HG03378 (cell line): ENCODE data around the gene COX19.
A peak's percentile ranks its signal among the peaks of the same experiment; 100 is the strongest.

Source experiments
- ATAC-seq: cut with Tn5 transposase; IDR thresholded peaks from one replicate; pipeline ENCODE4 v1.9.1; 2021; ENCODE audit warnings: mild to moderate bottlenecking, moderate library complexity; ENCODE audit not compliant: unreplicated experiment

Gene COX19

DNA sequence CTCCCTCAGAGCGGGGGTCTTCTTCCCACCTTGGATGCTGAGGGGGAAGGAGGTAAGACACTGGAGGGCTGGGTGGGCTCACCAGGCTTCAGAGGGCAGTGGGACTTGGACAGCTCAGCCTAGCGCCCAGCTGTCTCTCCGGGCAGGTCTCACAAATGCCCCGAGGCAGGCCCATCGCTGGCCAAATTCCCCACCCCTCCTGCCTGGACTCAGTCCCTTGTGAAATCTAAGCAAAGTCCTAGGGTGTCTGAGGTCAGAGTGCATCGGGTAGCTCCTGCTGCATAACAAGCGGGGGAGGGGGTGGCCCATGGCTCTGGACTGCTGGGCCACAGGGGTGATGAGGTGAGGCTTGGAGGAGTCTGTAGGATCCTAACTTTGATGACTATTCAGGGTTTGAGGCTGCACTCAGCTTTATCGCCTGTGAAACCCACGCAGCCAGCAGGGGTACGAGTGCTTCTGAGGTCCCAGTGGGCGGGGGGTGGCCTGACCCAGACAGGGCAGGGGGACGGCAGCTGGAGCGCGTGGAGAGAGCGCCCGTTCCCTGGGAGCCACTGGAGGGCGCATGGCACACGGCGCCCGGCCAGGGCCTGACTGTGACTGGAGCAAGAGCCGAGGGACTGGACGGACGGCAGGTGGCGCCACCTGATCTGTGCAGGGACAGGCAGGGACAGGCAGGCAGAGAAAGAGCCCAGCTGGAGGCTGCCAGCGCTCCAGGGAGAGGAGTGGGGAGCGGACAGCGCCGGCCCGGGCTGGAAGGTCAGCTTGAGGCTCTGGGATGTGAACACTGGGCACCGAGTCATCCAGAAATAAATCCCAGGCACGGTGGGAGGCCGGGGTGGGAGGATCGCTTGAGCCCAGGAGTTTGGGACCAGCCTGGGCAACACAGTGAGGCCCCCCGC, 17.6 kb upstream of the COX19 start:
- ATAC-seq = peak; percentile 82

GRCh38 chr7:991729-992656, 16.6 kb upstream of the COX19 start:
- no peak for ATAC-seq

GRCh38 chr7:990933-991728, 15.8 kb upstream of the COX19 start:
- no peak for ATAC-seq

DNA sequence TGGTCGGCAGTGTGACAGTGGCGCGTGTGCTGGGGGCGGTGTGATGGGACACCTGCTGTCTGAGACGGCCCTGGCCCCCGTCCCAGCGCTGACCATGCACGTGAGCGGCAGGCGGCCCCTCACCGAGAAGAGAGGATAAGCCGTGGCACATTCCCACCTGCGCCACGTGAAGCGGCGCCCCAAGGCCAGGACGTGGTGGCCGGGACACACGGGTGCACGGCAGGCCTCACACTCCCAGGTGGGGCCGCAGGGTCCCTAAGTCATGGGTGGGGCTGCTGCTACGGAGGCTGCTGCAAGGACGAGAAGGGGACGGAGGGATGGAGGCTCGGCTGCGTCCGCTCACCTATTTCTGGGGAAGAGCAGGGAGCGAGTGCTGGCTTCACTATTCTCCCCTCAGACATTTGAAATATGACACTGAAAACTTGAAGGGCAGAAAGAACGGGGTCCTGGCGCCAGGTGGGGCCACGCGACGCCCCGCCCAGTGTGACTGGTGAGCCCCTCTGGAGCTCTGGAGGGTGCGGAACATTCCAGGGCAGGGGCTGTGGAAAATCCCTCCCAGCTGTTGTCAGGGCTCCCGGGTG, 15.1 kb upstream of the COX19 start:
- ATAC-seq = no peak

DNA sequence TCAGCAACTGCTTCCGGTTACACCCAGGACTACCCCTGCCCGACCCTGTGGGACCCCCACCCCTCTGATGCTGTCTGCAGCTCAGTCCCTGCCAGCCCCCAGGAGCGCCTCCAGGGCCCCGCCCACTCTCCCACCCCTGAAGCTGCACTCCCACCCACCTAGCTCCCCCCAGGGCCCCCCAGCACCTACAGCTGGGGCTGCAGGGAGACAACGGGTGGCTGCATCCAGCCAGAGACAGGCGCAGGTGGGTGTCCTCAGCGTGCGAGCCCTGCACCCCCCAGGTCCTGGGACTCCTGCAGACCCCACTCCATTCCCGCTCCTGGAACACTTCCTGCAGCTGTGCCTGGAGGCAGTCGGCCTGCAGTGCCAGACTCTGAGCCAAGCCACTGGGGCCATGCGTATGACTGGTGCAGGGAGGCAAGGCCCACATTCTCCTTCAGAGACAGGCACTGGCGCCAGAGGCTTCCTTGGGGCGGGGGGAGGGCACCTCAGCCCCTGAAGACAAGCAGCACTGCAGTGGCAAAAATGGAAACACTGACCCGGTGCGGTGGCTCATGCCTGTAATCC, 13.7 kb upstream of the COX19 start:
- no peak for ATAC-seq

DNA sequence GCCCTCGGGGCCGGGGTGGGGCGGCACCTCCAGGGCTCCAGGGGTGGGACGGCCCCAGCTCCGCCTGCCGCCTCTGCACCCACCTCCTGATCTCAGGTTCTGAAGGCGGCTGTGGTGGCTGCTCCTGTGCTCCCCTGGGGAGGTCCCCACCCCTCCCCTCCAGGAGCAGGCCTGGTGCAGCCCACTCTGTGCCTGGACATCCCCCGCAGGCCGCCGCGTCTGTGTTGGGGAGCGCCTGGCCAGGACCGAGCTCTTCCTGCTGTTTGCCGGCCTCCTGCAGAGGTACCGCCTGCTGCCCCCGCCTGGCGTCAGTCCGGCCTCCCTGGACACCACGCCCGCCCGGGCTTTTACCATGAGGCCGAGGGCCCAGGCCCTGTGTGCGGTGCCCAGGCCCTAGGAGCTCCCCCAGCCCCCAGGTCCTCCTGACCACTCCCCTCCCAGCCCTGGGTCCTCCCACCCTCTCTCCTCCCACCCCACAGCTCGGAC, 13.1 kb upstream of the COX19 start:
- no peak for ATAC-seq

DNA sequence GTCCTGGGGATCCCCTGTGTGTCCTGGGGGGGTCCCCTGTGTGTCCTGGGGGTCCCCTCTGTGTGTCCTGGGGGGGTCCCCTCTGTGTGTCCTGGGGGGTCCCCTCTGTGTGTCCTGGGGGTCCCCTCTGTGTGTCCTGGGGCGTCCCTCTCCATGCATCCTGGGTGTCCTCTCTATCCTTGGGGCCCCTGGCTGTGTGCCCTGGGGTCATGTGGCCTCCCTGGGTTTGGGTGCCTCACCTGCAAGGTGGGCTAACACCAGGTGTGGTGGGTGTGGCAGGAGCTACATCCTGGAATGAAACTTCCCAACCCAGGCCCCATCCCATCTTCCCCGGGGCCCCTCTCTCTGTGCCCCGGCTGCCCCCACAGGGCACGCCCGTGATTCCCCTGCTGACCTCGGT, 12.6 kb upstream of the COX19 start:
- no peak for ATAC-seq

DNA sequence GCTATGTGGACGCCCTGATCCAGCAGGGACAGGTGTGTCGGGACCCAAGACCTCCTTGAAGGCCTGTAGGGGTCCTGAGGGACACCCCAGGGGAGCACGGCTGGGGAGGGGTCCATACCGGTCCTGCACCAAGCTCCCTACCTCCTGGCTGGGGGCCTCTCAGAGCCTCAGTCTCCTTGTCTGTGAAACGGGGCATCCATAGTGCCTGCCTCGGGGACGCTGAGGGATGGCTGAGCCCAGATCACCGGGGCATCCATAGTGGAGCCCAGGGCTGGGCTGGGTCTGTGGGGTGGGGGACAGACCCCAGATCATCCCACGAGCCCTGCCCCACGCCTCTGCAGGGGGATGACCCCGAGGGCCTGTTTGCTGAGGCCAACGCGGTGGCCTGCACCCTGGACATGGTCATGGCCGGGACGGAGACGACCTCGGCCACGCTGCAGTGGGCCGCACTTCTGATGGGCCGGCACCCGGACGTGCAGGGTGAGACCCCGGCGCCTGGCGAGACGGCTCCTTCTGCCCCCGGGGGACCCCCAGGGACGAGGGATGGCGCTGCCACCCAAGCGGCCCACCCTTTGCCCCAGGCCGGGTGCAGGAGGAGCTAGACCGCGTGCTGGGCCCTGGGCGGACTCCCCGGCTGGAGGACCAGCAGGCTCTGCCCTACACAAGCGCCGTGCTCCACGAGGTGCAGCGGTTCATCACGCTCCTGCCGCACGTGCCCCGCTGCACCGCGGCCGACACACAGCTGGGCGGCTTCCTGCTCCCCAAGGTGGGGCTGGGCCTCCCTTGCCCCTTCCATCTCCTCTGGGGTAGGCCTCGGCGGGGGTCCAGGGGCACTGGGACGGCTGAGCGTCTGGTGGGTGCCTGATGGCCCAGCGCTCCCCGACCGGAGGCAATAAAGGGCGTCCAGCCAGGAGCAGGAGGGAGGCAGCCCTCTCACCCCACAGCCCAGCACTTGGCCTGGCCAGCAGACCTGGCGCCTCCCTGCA, 11.7 kb upstream of the COX19 start:
- ATAC-seq = no peak

DNA sequence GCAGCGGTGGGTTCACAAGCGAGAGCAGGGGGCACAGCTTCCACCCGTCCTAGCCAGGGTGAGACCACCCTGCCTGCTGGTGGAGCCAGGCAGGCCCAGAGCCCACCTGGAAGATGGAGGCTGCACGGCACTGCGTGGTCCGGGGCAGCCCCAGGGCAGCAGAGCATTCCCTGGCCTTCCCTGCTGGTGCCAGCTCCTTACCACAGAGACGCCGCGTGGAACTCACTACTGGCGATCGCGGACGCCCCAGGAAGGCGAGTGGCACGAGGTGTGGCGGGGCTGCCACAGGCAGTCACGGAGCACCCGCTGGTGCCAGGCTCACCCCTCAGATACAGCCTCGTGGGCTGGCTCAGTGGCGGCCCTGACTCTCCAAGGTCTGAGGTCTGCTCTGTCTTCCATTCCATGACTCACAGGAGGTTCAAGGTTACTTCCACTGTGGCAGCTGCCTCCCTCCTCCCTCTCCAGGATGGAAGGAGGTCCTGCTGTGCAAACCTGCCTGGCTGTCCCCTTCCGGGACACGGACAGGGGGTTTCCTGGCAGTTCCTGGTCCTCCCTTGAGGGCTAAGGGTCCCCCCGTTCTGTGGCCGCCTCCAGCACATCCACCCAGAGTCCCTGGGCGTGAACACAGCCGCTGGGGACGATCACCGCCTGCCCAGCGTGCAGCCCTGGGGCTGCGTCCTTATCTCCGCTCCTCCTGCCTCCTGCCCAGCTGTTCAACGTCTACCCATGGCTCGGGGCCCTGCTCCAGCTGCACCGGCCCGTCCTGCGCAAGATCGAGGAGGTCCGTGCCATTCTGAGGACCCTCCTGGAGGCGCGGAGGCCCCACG, 10.8 kb upstream of the COX19 start:
- ATAC-seq = no peak

DNA sequence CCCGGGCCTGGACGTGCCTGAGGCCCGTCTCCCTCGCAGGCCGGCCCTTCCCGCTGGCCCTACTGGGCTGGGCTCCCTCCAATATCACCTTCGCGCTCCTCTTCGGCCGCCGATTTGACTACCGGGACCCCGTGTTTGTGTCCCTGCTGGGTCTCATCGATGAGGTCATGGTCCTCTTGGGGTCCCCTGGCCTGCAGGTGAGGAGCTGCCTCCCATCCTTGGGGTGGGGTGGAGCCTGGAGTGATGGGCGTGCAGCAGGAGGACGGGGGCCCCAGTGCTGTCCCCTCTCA, 9.7 kb upstream of the COX19 start:
- ATAC-seq = no peak

DNA sequence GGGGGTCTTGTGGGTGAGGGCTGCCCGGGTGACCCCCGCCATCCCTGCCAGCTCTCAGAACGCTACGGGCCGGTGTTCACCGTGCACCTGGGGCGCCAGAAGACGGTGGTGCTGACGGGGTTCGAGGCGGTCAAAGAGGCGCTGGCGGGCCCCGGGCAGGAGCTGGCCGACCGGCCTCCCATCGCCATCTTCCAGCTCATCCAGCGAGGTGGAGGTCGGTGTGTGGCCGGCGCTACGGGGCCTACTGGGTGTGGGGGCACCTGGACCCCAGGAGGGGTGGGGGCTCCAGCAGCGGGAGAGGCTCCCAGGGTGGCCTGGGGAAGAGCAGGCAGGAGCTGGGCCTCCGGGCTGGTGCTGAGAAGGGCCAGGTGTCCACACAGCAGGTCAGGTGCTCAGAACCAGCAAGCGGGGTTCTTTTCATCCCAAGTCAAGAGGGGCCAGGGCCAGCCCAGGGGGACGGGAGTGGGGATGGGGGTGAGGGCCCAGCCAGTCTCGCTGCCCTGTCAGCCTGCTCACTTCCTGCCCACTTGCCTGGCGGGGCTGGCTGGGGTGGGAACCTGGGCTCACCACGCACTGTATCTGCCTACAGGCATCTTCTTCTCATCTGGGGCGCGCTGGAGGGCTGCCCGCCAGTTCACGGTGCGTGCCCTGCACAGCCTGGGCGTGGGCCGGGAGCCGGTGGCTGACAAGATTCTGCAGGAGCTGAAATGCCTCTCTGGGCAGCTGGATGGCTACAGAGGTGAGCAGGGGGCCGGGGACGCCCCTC, 9.2 kb upstream of the COX19 start:
- ATAC-seq = no peak

DNA sequence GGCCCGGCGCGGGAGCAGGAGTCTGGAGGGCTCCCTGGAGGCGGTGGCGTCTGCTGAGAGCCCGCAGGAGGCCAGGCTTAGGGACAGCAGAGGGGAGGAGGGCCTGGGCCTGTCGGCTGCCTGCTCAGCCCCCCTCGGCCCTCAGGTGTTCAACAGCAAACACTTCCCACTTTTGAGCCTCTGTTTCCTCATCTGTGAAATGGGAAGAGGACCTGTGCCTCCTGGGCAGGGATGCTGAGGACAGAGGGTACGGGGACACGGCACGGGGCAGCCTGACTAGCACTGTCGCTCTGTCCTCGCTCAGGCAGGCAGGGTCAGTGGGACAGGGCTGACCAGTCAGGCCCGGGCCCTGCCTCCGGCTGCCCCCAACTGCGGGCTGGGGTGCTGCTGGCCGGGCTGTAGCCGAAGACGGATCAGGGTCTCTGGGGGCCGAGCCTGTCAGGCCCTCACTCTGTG, 8.3 kb upstream of the COX19 start:
- no peak for ATAC-seq

- ATAC-seq = no peak
Observed at GRCh38 chr7:983004-983615, 7.8 kb upstream of the COX19 start, which contains the start of gene CYP2W1. TSS of gene CYP2W1 (plus strand) at chr7:983181. CDS start at chr7:983212, 31 bp downstream.

- no peak for ATAC-seq
Observed at GRCh38 chr7:982511-983003, 7.2 kb upstream of the COX19 start.

DNA sequence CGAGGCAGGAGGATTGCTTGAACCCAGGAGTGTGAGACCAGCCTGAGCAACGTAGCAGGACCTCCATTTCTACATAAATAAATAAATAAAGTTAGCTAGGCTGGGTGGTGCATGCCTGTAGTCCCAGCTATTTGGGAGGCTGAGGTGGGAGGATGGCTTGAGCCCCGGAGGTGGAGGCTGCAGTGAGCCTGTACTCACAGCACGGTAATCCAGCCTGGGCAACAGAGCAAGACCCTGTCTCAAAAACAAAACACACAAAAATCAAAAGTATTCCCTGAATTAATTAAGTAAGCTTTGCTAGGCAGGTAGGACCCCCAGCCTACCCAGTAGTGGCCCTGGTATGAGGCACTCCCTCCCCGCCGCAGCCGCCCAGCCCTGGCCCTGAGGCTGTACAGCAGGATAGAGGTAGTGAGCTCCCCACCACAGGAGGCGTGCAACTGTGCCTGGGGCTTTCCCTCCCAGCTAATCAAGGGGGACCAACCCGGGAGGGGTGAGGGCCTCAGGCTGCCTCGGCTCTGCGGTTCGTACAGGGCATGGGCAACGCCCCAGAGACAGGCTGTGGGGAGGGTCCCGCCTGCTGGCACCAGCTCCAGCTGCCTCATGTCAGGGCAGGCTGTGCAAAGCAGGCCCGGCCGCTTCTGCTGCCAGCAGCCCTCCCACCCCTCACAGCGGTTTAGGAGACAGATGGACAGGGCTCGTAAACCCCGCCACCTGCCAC, 6.6 kb upstream of the COX19 start:
- ATAC-seq = no peak

GRCh38 chr7:979886-980571, 4.7 kb upstream of the COX19 start:
- no peak for ATAC-seq
